GM23338 (cell line): ENCODE measurements around the gene VRK3. TPM values are rescaled to one million over a fixed set of nuclear protein-coding genes. Genes with fewer than 3 reads are reported as not detected.

Experiments used
- ATAC-seq: fragments of 200-7000 bp; cut with Tn5 transposase; 3 replicates; pipeline ENCODE4 v1.9.1; 2020
- DNase-seq: peaks from one replicate; pipeline ENCODE4 v3.0.0-alpha.2; 2015; ENCODE audit warnings: low spot score
- H2AFZ ChIP-seq: fragments of 200-600 bp; sonication (generic); 2 replicates; pipeline ENCODE4 v1.8.0; 2016; ENCODE audit warnings: antibody characterized with exemption, mild to moderate bottlenecking, moderate library complexity
- H3F3A ChIP-seq: fragments of 200-600 bp; sonication (generic); replicated peaks from 2 replicates; pipeline ENCODE4 v1.8.0; 2017; ENCODE audit warnings: antibody characterized with exemption, mixed run types, low read depth
- H3K27ac ChIP-seq: fragments of 200-600 bp; sonication (generic); 2 replicates; pipeline ENCODE4 v1.6.1; 2016; ENCODE audit warnings: low read depth
- H3K27me3 ChIP-seq: fragments of 200-600 bp; sonication (generic); 2 replicates; pipeline ENCODE4 v1.8.0; 2016; ENCODE audit warnings: mild to moderate bottlenecking, mixed run types, moderate library complexity; ENCODE audit not compliant: insufficient read depth
- H3K36me3 ChIP-seq: fragments of 200-600 bp; sonication (generic); 2 replicates; pipeline ENCODE4 v1.8.0; 2016; ENCODE audit warnings: mild to moderate bottlenecking; ENCODE audit not compliant: insufficient read depth
- H3K4me1 ChIP-seq: fragments of 200-600 bp; sonication (generic); 2 replicates; pipeline ENCODE4 v1.8.0; 2016; ENCODE audit warnings: mild to moderate bottlenecking, moderate library complexity; ENCODE audit not compliant: insufficient read depth
- H3K4me2 ChIP-seq: fragments of 200-600 bp; sonication (generic); 2 replicates; pipeline ENCODE4 v1.7.1; 2017; ENCODE audit warnings: mixed run types
- H3K4me3 ChIP-seq: fragments of 200-600 bp; sonication (generic); 2 replicates; pipeline ENCODE4 v1.6.1; 2016; ENCODE audit warnings: mixed run types
- H3K79me2 ChIP-seq: fragments of 200-600 bp; sonication (generic); replicated peaks from 2 replicates; pipeline ENCODE4 v1.8.0; 2017; ENCODE audit warnings: mild to moderate bottlenecking; ENCODE audit not compliant: insufficient read depth
- H3K9me2 ChIP-seq: fragments of 200-600 bp; sonication (generic); 2 replicates; pipeline ENCODE4 v1.8.0; 2017; ENCODE audit not compliant: insufficient read depth
- H4K20me1 ChIP-seq: fragments of 200-600 bp; sonication (generic); replicated peaks from 2 replicates; pipeline ENCODE4 v1.8.0; 2017; ENCODE audit warnings: mild to moderate bottlenecking; ENCODE audit not compliant: insufficient read depth
- H3K27ac Mint-ChIP-seq: 2 replicates; pipeline ENCODE4 v1.8.0; 2020; ENCODE audit warnings: inconsistent platforms, mild to moderate bottlenecking, moderate library complexity, mixed read lengths
- H3K27me3 Mint-ChIP-seq: 3 replicates; pipeline ENCODE4 v1.8.0; 2022; ENCODE audit warnings: low read depth, mild to moderate bottlenecking, moderate library complexity, mixed read lengths, inconsistent platforms; ENCODE audit not compliant: insufficient read depth, poor library complexity
- H3K36me3 Mint-ChIP-seq: 3 replicates; pipeline ENCODE4 v1.8.0; 2021; ENCODE audit warnings: low read depth, mild to moderate bottlenecking, inconsistent platforms, moderate library complexity, mixed read lengths
- H3K4me1 Mint-ChIP-seq: 3 replicates; pipeline ENCODE4 v1.8.0; 2020; ENCODE audit warnings: mild to moderate bottlenecking, inconsistent platforms, mixed read lengths
- H3K4me3 Mint-ChIP-seq: 3 replicates; pipeline ENCODE4 v1.8.0; 2021; ENCODE audit warnings: moderate library complexity, mild to moderate bottlenecking, inconsistent platforms, mixed read lengths
- H3K9me3 Mint-ChIP-seq: 3 replicates; pipeline ENCODE4 v1.8.0; 2020; ENCODE audit warnings: moderate library complexity, mild to moderate bottlenecking, inconsistent platforms, mixed read lengths
- CREB1 ChIP-seq: fragments of 250-450 bp; sonication (Bioruptor Pico); IDR thresholded peaks from 2 replicates; pipeline ENCODE4 v1.5.0; 2020; ENCODE audit warnings: low read depth, mild to moderate bottlenecking, moderate library complexity
- CTCF ChIP-seq, 2 experiments: fragments of 200-600 bp in 1 of 2; sonication (generic) in 1 of 2; conservative IDR thresholded peaks; 2 replicates each; pipeline versions ENCODE4 v1.5.1 to v1.6.1; 2016 to 2017; ENCODE audit warnings: antibody characterized with exemption in 2 of 2, low read depth in 2 of 2, mild to moderate bottlenecking in 2 of 2, moderate library complexity in 1 of 2
- ETS1 ChIP-seq: IDR thresholded peaks from 2 replicates; pipeline ENCODE4 v1.6.1; 2016; ENCODE audit warnings: antibody characterized with exemption
- EZH2 ChIP-seq: fragments of 200-600 bp; sonication (generic); IDR thresholded peaks from one replicate; pipeline ENCODE4 v1.8.0; 2017; ENCODE audit warnings: antibody characterized with exemption, mild to moderate bottlenecking, low read depth; ENCODE audit not compliant: unreplicated experiment
- EZH2phosphoT487 ChIP-seq: fragments of 200-600 bp; sonication (generic); IDR thresholded peaks from one replicate; pipeline ENCODE4 v1.8.1; 2018; ENCODE audit warnings: antibody characterized with exemption; ENCODE audit not compliant: unreplicated experiment
- JUNB ChIP-seq: IDR thresholded peaks from one replicate; pipeline ENCODE4 v1.6.1; 2016; ENCODE audit warnings: antibody characterized with exemption; ENCODE audit not compliant: unreplicated experiment
- NANOG ChIP-seq: IDR thresholded peaks from 2 replicates; pipeline ENCODE4 v1.6.1; 2016; ENCODE audit warnings: antibody characterized with exemption, borderline replicate concordance
- POLR2AphosphoS5 ChIP-seq: IDR thresholded peaks from 2 replicates; pipeline ENCODE4 v1.6.1; 2016; ENCODE audit warnings: antibody characterized with exemption, low read depth
- STAT1 ChIP-seq: IDR thresholded peaks from one replicate; pipeline ENCODE4 v1.6.1; 2016; ENCODE audit warnings: antibody characterized with exemption; ENCODE audit not compliant: unreplicated experiment
- ZNF114 ChIP-seq: fragments of 250-450 bp; sonication (Bioruptor Pico); IDR thresholded peaks from 2 replicates; pipeline ENCODE4 v1.5.0; 2020; ENCODE audit warnings: mild to moderate bottlenecking, moderate library complexity
- ZNF331 ChIP-seq: fragments of 250-450 bp; sonication (Bioruptor Pico); IDR thresholded peaks from 2 replicates; pipeline ENCODE4 v1.5.0; 2020; ENCODE audit warnings: low read depth, mild to moderate bottlenecking, moderate library complexity
- ZNF462 ChIP-seq: fragments of 250-450 bp; sonication (Bioruptor Pico); IDR thresholded peaks from 2 replicates; pipeline ENCODE4 v1.5.0; 2020; ENCODE audit warnings: mild to moderate bottlenecking, moderate library complexity
- polyA plus RNA-seq: library from polyadenylated mRNA; unstranded; fragments of >200 nt; fragmentation: Nextera tagmentation; extraction: Ambion mirVana; gene quantifications from 2 replicates; pipeline ENCODE4 v1.2.1, GENCODE V29; 2016
- total RNA-seq: library from RNA; depleted of rRNA; stranded (reverse); fragments of >200 nt; shearing (Covaris generic); gene quantifications from 2 replicates; pipeline ENCODE4 v1.2.3, GENCODE V29; 2014
- TF ChIP-seq, protein P1 (sequence below): IDR thresholded peaks from one replicate; pipeline ENCODE4 v1.6.1; 2018; ENCODE audit warnings: antibody characterized with exemption; ENCODE audit not compliant: unreplicated experiment

VRK3 gene
- total and polyA plus RNA-seq, 2 experiments from 2014 or later, result 17.4 to 29.1 TPM

DNA sequence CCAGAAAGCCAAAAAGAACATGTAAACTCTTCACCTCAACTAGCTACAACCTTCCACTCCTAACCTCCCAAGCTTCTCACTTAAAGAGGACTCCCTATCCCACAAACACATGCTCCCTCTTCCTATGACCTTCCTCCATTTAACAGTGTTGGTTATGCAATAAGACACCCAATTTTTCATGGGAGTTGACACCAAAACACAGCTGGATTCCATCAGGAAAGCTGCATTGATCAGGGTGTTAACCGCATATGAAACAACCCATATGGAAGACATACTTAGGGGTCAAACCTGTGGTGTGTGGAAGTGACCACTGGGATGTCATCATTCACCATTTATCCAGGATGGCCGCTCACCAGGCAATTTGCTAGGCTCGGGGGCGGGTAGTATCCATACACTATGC is 22.5 kb upstream of the VRK3 start:
- H3K27me3 Mint-ChIP-seq, result peaks cover 11% of the 10 kb centered on the region
- peaks cover 38% of the 10 kb centered on the region for H3K36me3 ChIP-seq
- no peak for ATAC-seq

More for the DNA sequence above, 22.5 kb upstream of the VRK3 start:
- H3K79me2 ChIP-seq, result no peaks in the 10 kb centered on the region
- no peak for DNase-seq
- Mint-ChIP-seq H3K36me3 (peaks cover 84% of the 10 kb centered on the region), H3K4me3 (no peak overlapping the region), H3K27ac (no peak overlapping the region), H3K9me3 (peaks cover 96% of the 10 kb centered on the region), H3K4me1 (no peaks in the 10 kb centered on the region)
- H3K27me3 ChIP-seq, result no peaks in the 10 kb centered on the region
- H4K20me1 ChIP-seq, result no peaks in the 10 kb centered on the region
- H3K4me2 ChIP-seq, result no peak overlapping the region
- H3K9me2 ChIP-seq, result no peaks in the 10 kb centered on the region
- H3K4me1 ChIP-seq, result no peaks in the 10 kb centered on the region
- no peak for TF ChIP-seq JUNB
- TF ChIP-seq STAT1, result no peak
- TF ChIP-seq, protein P1, sequence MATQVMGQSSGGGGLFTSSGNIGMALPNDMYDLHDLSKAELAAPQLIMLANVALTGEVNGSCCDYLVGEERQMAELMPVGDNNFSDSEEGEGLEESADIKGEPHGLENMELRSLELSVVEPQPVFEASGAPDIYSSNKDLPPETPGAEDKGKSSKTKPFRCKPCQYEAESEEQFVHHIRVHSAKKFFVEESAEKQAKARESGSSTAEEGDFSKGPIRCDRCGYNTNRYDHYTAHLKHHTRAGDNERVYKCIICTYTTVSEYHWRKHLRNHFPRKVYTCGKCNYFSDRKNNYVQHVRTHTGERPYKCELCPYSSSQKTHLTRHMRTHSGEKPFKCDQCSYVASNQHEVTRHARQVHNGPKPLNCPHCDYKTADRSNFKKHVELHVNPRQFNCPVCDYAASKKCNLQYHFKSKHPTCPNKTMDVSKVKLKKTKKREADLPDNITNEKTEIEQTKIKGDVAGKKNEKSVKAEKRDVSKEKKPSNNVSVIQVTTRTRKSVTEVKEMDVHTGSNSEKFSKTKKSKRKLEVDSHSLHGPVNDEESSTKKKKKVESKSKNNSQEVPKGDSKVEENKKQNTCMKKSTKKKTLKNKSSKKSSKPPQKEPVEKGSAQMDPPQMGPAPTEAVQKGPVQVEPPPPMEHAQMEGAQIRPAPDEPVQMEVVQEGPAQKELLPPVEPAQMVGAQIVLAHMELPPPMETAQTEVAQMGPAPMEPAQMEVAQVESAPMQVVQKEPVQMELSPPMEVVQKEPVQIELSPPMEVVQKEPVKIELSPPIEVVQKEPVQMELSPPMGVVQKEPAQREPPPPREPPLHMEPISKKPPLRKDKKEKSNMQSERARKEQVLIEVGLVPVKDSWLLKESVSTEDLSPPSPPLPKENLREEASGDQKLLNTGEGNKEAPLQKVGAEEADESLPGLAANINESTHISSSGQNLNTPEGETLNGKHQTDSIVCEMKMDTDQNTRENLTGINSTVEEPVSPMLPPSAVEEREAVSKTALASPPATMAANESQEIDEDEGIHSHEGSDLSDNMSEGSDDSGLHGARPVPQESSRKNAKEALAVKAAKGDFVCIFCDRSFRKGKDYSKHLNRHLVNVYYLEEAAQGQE, result no peak
- TF ChIP-seq NANOG, result no peak
- TF ChIP-seq EZH2, result no peak
- no peak for TF ChIP-seq ZNF462 (CRISPR knock-in tag)
- no peak for TF ChIP-seq POLR2AphosphoS5
- TF ChIP-seq ZNF114 (CRISPR knock-in tag), result no peak
- no peak for TF ChIP-seq ZNF331 (CRISPR knock-in tag)
- no peak for TF ChIP-seq CTCF (conservative IDR thresholded peaks at IDR 0.05; ENCODE audit: low read depth in 2 of 2)
- TF ChIP-seq ETS1, result no peak
- TF ChIP-seq CREB1 (CRISPR knock-in tag), result no peak
- TF ChIP-seq EZH2phosphoT487, result no peak
- H2AFZ ChIP-seq, result no peak overlapping the region
- H3F3A ChIP-seq, result no peaks in the 10 kb centered on the region; the same call in 1 of the 2 replicates
- no peak overlapping the region for H3K4me3 ChIP-seq
- H3K27ac ChIP-seq, result no peak overlapping the region
